ENCODE data around the gene ALDH7A1.

Gene ALDH7A1

DNA sequence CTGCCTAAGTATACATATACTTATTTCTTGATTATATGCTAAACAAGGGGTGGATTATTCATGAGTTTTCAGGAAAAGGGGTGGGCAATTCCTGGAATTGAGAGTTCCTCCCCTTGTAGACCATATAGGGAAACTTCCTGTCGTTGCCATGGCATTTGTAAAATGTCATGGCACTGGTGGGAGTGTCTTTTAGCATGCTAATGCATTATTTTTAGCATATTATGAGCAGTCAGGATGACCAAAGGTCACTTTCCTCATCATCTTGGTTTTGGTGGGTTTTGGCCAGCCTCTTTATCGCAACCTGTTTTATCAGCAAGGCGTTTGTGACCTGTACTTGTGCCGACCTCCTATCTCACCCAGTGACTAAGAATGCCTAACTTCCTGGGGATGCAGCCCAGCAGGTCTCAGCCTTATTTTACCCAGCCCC lies 80.9 kb downstream of the ALDH7A1 start:
- no peak overlapping the region for H2AFZ ChIP-seq (ENCODE audit: low read depth, low read length)
- TF ChIP-seq EZH2 (IDR thresholded peaks at IDR 0.05; ENCODE audit: borderline replicate concordance, low read depth, low read length, severe bottlenecking) = no peak
- TF ChIP-seq, protein P1, sequence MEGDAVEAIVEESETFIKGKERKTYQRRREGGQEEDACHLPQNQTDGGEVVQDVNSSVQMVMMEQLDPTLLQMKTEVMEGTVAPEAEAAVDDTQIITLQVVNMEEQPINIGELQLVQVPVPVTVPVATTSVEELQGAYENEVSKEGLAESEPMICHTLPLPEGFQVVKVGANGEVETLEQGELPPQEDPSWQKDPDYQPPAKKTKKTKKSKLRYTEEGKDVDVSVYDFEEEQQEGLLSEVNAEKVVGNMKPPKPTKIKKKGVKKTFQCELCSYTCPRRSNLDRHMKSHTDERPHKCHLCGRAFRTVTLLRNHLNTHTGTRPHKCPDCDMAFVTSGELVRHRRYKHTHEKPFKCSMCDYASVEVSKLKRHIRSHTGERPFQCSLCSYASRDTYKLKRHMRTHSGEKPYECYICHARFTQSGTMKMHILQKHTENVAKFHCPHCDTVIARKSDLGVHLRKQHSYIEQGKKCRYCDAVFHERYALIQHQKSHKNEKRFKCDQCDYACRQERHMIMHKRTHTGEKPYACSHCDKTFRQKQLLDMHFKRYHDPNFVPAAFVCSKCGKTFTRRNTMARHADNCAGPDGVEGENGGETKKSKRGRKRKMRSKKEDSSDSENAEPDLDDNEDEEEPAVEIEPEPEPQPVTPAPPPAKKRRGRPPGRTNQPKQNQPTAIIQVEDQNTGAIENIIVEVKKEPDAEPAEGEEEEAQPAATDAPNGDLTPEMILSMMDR (IDR thresholded peaks at IDR 0.05; ENCODE audit: borderline replicate concordance, extremely low read depth, low read length, poor library complexity, severe bottlenecking) = no peak
- H3K4me3 ChIP-seq (ENCODE audit: low read depth in 1 of 2, low read length in 2 of 2) = no peak overlapping the region

DNA sequence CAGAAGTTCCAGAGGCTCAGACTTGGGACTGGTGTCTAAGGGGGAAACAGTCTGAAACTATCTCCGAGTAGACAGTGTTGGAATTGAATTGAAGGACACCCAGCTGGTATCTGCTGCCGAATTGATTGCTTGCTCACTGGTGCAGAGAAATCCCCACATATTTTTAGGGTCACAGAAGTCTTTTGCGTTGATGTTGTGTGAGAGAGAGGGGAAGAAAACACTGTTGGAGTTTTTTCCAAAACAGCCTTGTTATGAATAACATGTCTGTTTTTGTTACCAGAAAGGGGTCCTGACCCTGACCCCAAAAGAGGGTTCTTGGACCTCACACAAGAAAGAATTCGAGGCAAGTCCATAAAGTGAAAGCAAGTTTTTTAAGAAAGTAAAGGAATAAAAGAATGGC lies 81.3 kb downstream of the ALDH7A1 start:
- no peak overlapping the region for H3K4me2 ChIP-seq (ENCODE audit: insufficient read depth, low read length)
- H4K20me1 ChIP-seq (ENCODE audit: insufficient read depth, low read length) = no peaks in the 10 kb centered on the region
- H2AFZ ChIP-seq (ENCODE audit: low read depth, low read length) = no peak overlapping the region
- no peak overlapping the region for H3K9ac ChIP-seq (ENCODE audit: low read depth, low read length)
- no peak for ATAC-seq (ENCODE audit: insufficient read depth, low read depth)
- no peaks in the 10 kb centered on the region for H3K36me3 ChIP-seq (ENCODE audit: insufficient read depth, low read length)
- H3K9me3 ChIP-seq (ENCODE audit: insufficient read depth, low read length, severe bottlenecking) = no peaks in the 10 kb centered on the region
- no peaks in the 10 kb centered on the region for H3K79me2 ChIP-seq (ENCODE audit: insufficient read depth, low read length)
- DNase-seq = no peak
- no peaks in the 10 kb centered on the region for H3K27me3 ChIP-seq (ENCODE audit: insufficient read depth, low read length, poor library complexity)
- no peak overlapping the region for H3K4me3 ChIP-seq (ENCODE audit: low read depth in 1 of 2, low read length in 2 of 2)
- peaks cover 12% of the 10 kb centered on the region for H3K4me1 ChIP-seq (ENCODE audit: insufficient read depth, low read length)
- TF ChIP-seq, protein P1 (IDR thresholded peaks at IDR 0.05; ENCODE audit: borderline replicate concordance, extremely low read depth, low read length, poor library complexity, severe bottlenecking) = no peak
- no peak for TF ChIP-seq EZH2 (IDR thresholded peaks at IDR 0.05; ENCODE audit: borderline replicate concordance, low read depth, low read length, severe bottlenecking)
- H3K27ac ChIP-seq (ENCODE audit: low read length) = no peak overlapping the region

More for the DNA sequence above, 80.9 kb downstream of the ALDH7A1 start:
- no peak for ATAC-seq (ENCODE audit: insufficient read depth, low read depth)
- Histone ChIP-seq H3K4me2 (ENCODE audit: insufficient read depth, low read length) (no peak overlapping the region), H3K9ac (ENCODE audit: low read depth, low read length) (no peak overlapping the region), H3K36me3 (ENCODE audit: insufficient read depth, low read length) (no peaks in the 10 kb centered on the region), H4K20me1 (ENCODE audit: insufficient read depth, low read length) (no peaks in the 10 kb centered on the region), H3K4me1 (ENCODE audit: insufficient read depth, low read length) (peaks cover 7% of the 10 kb centered on the region), H3K27ac (ENCODE audit: low read length) (no peak overlapping the region), H3K79me2 (ENCODE audit: insufficient read depth, low read length) (no peaks in the 10 kb centered on the region), H3K27me3 (ENCODE audit: insufficient read depth, low read length, poor library complexity) (no peaks in the 10 kb centered on the region), H3K9me3 (ENCODE audit: insufficient read depth, low read length, severe bottlenecking) (no peaks in the 10 kb centered on the region)
- DNase-seq = no peak

DNA sequence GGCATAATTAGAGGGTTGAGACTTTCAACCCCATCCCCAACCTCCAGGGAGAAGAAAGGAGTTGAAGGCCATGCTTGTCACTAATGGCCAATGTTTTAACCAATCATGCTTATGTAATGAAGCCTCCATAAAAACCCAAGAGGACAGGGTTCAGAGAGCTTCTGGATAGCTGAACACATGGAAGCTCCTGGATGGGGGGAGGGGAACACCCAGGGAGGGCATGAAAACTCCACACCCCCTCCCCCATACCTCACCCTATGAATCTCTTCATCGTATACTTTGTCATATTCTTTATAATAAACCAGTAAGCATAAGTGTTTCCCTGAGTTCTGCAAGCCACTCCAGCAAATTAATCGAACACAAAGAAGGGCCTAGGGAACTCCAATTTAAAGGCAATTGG lies 81.7 kb downstream of the ALDH7A1 start:
- H2AFZ ChIP-seq (ENCODE audit: low read depth, low read length) = no peak overlapping the region
- no peaks in the 10 kb centered on the region for H3K36me3 ChIP-seq (ENCODE audit: insufficient read depth, low read length)
- H3K4me3 ChIP-seq (ENCODE audit: low read depth in 1 of 2, low read length in 2 of 2) = no peak overlapping the region
- no peak overlapping the region for H3K9ac ChIP-seq (ENCODE audit: low read depth, low read length)
- H3K9me3 ChIP-seq (ENCODE audit: insufficient read depth, low read length, severe bottlenecking) = no peaks in the 10 kb centered on the region
- no peaks in the 10 kb centered on the region for H3K27me3 ChIP-seq (ENCODE audit: insufficient read depth, low read length, poor library complexity)
- no peak overlapping the region for H3K4me2 ChIP-seq (ENCODE audit: insufficient read depth, low read length)
- no peaks in the 10 kb centered on the region for H4K20me1 ChIP-seq (ENCODE audit: insufficient read depth, low read length)
- H3K27ac ChIP-seq (ENCODE audit: low read length) = no peak overlapping the region
- TF ChIP-seq, protein P1 (IDR thresholded peaks at IDR 0.05; ENCODE audit: borderline replicate concordance, extremely low read depth, low read length, poor library complexity, severe bottlenecking) = no peak
- no peak for TF ChIP-seq EZH2 (IDR thresholded peaks at IDR 0.05; ENCODE audit: borderline replicate concordance, low read depth, low read length, severe bottlenecking)
- H3K79me2 ChIP-seq (ENCODE audit: insufficient read depth, low read length) = no peaks in the 10 kb centered on the region
- H3K4me1 ChIP-seq (ENCODE audit: insufficient read depth, low read length) = peaks cover 16% of the 10 kb centered on the region
- ATAC-seq (ENCODE audit: insufficient read depth, low read depth) = no peak
- no peak for DNase-seq

DNA sequence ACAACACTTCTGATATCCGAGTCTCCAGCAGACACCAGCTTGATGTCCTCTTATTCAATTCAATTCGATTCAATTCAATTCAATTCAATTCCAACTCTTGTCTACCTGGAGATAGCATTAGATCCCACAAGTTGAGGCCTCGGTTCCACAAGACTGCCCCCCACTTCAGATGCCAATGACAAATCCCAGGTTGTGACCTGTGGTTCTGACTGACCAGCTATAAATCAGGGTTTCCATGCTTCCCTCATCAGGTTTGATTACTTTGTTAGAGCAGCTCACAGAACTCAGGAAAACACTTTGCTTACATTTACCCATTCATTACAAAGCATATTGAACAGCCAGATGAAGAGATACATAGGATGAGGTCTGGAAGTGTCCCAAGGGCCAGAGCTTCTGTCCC lies 82.6 kb downstream of the ALDH7A1 start:
- no peak for TF ChIP-seq EZH2 (IDR thresholded peaks at IDR 0.05; ENCODE audit: borderline replicate concordance, low read depth, low read length, severe bottlenecking)
- TF ChIP-seq, protein P1 (IDR thresholded peaks at IDR 0.05; ENCODE audit: borderline replicate concordance, extremely low read depth, low read length, poor library complexity, severe bottlenecking) = no peak
- Histone ChIP-seq H3K27ac (ENCODE audit: low read length) (no peak overlapping the region), H4K20me1 (ENCODE audit: insufficient read depth, low read length) (no peaks in the 10 kb centered on the region), H3K79me2 (ENCODE audit: insufficient read depth, low read length) (no peaks in the 10 kb centered on the region), H3K9me3 (ENCODE audit: insufficient read depth, low read length, severe bottlenecking) (no peaks in the 10 kb centered on the region), H3K4me3 (ENCODE audit: low read depth in 1 of 2, low read length in 2 of 2) (no peak overlapping the region), H3K4me2 (ENCODE audit: insufficient read depth, low read length) (no peak overlapping the region), H3K4me1 (ENCODE audit: insufficient read depth, low read length) (peaks cover 16% of the 10 kb centered on the region), H3K36me3 (ENCODE audit: insufficient read depth, low read length) (no peaks in the 10 kb centered on the region), H2AFZ (ENCODE audit: low read depth, low read length) (no peak overlapping the region), H3K9ac (ENCODE audit: low read depth, low read length) (no peak overlapping the region), H3K27me3 (ENCODE audit: insufficient read depth, low read length, poor library complexity) (no peaks in the 10 kb centered on the region)
- ATAC-seq (ENCODE audit: insufficient read depth, low read depth) (no peak), DNase-seq (no peak)

Measured in DND-41 (cell line).